ENCODE data around the gene USP25.

DNA sequence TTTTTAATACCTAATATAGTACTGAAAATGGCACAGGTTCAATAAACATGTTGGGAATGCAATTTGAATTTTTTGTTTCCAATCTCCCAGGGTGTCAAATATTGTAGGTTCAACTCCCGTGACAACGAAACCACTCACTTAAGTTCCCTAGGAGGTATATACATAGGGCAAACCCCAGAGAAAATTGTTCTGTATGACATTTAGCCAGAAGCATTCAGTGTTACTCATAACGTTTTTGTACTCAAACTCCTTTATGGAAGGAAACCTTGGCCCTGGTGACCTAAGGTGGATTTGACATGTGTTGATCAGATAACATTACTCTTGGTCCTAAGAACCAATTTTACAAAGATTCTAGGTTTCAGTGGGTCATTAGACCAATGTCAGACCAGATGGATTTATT lies 110.6 kb downstream of the USP25 start:
- TF ChIP-seq, protein P1, sequence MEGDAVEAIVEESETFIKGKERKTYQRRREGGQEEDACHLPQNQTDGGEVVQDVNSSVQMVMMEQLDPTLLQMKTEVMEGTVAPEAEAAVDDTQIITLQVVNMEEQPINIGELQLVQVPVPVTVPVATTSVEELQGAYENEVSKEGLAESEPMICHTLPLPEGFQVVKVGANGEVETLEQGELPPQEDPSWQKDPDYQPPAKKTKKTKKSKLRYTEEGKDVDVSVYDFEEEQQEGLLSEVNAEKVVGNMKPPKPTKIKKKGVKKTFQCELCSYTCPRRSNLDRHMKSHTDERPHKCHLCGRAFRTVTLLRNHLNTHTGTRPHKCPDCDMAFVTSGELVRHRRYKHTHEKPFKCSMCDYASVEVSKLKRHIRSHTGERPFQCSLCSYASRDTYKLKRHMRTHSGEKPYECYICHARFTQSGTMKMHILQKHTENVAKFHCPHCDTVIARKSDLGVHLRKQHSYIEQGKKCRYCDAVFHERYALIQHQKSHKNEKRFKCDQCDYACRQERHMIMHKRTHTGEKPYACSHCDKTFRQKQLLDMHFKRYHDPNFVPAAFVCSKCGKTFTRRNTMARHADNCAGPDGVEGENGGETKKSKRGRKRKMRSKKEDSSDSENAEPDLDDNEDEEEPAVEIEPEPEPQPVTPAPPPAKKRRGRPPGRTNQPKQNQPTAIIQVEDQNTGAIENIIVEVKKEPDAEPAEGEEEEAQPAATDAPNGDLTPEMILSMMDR (IDR thresholded peaks at IDR 0.05): no peak
- no peak for TF ChIP-seq POLR2AphosphoS5 (IDR thresholded peaks at IDR 0.05; ENCODE audit: low read depth, low read length)
- TF ChIP-seq, protein P2, sequence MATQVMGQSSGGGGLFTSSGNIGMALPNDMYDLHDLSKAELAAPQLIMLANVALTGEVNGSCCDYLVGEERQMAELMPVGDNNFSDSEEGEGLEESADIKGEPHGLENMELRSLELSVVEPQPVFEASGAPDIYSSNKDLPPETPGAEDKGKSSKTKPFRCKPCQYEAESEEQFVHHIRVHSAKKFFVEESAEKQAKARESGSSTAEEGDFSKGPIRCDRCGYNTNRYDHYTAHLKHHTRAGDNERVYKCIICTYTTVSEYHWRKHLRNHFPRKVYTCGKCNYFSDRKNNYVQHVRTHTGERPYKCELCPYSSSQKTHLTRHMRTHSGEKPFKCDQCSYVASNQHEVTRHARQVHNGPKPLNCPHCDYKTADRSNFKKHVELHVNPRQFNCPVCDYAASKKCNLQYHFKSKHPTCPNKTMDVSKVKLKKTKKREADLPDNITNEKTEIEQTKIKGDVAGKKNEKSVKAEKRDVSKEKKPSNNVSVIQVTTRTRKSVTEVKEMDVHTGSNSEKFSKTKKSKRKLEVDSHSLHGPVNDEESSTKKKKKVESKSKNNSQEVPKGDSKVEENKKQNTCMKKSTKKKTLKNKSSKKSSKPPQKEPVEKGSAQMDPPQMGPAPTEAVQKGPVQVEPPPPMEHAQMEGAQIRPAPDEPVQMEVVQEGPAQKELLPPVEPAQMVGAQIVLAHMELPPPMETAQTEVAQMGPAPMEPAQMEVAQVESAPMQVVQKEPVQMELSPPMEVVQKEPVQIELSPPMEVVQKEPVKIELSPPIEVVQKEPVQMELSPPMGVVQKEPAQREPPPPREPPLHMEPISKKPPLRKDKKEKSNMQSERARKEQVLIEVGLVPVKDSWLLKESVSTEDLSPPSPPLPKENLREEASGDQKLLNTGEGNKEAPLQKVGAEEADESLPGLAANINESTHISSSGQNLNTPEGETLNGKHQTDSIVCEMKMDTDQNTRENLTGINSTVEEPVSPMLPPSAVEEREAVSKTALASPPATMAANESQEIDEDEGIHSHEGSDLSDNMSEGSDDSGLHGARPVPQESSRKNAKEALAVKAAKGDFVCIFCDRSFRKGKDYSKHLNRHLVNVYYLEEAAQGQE (IDR thresholded peaks at IDR 0.05; ENCODE audit: insufficient read depth in 1 of 2, low read depth in 2 of 2, low read length in 1 of 2): no peak
- TF ChIP-seq SIN3A (IDR thresholded peaks at IDR 0.05; ENCODE audit: borderline replicate concordance, insufficient read depth, low read depth, low read length): no peak
- no peak for TF ChIP-seq TCF7L2 (IDR thresholded peaks at IDR 0.05; ENCODE audit: low read depth, low read length)

Data from Panc1 (cell line).